GM20000 (cell line): ENCODE measurements around the gene FLNB.

Experiments used
- DNase-seq: peaks from one replicate; pipeline ENCODE4 v3.0.0; 2012; ENCODE audit warnings: low spot score
- TF ChIP-seq, protein P1 (sequence below): IDR thresholded peaks from 2 replicates; pipeline ENCODE4 v1.5.1; 2012; ENCODE audit warnings: mild to moderate bottlenecking, control low read depth; ENCODE audit errors: extremely low read depth, missing control alignments

Gene FLNB

GRCh38 chr3:58190882-58191281 is 182.7 kb downstream of the FLNB start:
- no peak for DNase-seq
- TF ChIP-seq, protein P1, sequence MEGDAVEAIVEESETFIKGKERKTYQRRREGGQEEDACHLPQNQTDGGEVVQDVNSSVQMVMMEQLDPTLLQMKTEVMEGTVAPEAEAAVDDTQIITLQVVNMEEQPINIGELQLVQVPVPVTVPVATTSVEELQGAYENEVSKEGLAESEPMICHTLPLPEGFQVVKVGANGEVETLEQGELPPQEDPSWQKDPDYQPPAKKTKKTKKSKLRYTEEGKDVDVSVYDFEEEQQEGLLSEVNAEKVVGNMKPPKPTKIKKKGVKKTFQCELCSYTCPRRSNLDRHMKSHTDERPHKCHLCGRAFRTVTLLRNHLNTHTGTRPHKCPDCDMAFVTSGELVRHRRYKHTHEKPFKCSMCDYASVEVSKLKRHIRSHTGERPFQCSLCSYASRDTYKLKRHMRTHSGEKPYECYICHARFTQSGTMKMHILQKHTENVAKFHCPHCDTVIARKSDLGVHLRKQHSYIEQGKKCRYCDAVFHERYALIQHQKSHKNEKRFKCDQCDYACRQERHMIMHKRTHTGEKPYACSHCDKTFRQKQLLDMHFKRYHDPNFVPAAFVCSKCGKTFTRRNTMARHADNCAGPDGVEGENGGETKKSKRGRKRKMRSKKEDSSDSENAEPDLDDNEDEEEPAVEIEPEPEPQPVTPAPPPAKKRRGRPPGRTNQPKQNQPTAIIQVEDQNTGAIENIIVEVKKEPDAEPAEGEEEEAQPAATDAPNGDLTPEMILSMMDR: no peak

DNA sequence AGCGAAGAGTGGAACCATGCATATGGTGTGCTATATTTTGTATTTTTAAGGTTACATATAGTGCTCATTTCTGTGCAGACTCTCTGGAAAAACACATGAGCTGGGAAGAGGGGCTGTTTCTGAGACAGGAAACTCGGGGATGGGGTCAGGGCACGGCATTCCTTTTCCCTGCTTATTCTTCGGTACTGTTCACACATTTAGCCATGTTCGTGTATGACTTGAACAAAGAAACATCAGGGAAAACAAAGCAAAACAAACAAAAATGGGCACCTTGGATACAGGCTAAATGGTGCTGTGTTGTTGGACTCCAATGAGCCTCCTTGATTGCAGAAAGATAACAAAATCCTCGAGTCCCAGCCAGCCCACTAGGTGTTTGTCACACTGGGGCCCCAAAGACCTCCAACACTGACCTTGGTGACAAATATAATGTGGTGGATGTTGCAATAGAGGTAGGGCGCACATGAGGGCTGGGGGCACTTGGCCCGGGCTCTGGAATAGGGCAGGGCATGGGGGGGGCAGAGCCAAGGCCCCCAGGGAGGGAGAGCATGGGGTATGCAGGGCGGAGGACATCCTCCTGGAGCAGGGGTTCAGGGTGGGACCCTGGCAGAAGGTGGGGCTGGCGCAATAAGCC is 183.3 kb downstream of the FLNB start:
- TF ChIP-seq, protein P1: no peak
- DNase-seq: no peak

- no peak for DNase-seq
- TF ChIP-seq, protein P1: no peak
Measured at GRCh38 chr3:58192069-58192468, 183.8 kb downstream of the FLNB start.

DNA sequence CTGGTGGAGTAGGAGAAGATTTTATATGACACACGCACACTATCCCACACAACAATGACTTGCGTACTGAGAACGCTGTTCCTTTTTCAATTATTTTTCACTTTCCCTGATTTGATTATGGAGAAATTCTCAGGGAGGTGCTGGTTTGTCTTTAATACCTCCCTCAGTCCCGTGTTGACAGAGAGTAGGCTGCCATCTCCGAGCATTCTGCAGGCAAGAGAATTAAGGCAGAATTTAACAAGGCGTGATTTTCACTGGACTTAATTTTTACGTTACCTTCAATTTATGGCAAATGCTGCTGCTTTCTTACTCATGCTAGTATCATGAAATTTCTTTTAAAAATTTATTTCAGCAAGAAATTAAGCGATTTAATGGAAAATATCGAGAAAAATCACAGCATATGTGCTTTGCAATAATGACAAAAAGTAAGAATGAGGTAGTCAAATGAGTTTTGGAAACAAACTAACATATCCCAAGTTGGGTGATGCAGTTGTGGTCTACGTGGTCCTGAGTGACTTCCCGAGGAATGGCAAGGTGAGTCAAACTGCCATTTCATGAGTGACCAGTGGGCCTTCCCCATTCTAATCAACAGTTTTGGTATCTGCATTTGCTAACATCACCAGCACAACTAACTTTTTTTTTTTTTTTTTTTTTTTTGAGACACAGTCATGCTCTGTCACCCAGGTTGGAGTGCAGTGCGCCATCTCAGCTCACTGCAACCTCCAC is 185.6 kb downstream of the FLNB start:
- TF ChIP-seq, protein P1: no peak
- no peak for DNase-seq

DNA sequence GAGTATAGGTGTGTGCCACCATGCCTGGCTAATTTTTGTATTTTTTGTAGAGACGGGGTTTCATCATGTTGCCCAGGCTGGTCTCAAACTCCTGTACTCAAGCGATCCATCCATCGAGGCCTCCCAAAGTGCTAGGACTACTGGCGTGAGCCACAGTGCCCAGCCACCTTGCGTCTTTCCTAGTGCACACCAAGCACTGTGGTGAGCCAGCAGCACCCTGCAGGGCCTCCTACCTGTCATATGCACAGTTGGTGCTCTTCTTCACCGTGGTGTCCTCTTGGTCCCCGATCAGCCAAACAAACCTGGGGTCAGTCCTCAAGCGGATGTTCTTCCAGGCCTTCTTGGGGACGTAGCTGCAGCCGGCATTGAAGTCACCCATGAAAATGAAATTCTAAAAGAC is 189.4 kb downstream of the FLNB start:
- TF ChIP-seq, protein P1: no peak
- DNase-seq: no peak

GRCh38 chr3:58198362-58198761 is 190.1 kb downstream of the FLNB start:
- DNase-seq: no peak
- TF ChIP-seq, protein P1: no peak

- TF ChIP-seq, protein P1: no peak
Measured at GRCh38 chr3:58198804-58199203, 190.6 kb downstream of the FLNB start.

More at GRCh38 chr3:58198804-58199203, 190.6 kb downstream of the FLNB start:
- no peak for DNase-seq
